ENCODE data around the gene SLC26A1.

SLC26A1 gene

DNA sequence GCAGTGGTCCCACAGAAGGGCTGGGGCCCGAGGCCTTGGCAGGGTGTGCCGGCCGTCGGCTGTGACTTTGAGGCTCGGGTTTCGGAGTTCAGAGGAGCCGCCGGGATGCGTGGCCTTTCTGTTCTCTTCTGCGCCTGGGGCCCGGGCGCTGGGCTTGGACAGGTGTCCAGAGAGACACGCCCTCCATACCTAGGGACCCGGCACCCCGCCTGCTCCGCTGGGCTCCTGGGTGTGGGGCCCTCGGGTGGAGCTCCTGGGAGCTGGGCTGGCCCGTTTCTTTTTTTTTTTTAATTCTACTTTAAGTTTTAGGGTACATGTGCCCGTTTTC, 29.5 kb upstream of the SLC26A1 start:
- no peak overlapping the region for H3K9ac ChIP-seq (ENCODE audit: low read depth, low read length)
- H3K36me3 ChIP-seq (ENCODE audit: insufficient read depth, low read length): no peaks in the 10 kb centered on the region; the same call in 1 of the 2 replicates
- no peaks in the 10 kb centered on the region for H3K9me3 ChIP-seq (ENCODE audit: control insufficient read depth, insufficient read depth, low read length)
- H3K4me1 ChIP-seq (ENCODE audit: insufficient read depth, low read length): peaks cover 14% of the 10 kb centered on the region

DNA sequence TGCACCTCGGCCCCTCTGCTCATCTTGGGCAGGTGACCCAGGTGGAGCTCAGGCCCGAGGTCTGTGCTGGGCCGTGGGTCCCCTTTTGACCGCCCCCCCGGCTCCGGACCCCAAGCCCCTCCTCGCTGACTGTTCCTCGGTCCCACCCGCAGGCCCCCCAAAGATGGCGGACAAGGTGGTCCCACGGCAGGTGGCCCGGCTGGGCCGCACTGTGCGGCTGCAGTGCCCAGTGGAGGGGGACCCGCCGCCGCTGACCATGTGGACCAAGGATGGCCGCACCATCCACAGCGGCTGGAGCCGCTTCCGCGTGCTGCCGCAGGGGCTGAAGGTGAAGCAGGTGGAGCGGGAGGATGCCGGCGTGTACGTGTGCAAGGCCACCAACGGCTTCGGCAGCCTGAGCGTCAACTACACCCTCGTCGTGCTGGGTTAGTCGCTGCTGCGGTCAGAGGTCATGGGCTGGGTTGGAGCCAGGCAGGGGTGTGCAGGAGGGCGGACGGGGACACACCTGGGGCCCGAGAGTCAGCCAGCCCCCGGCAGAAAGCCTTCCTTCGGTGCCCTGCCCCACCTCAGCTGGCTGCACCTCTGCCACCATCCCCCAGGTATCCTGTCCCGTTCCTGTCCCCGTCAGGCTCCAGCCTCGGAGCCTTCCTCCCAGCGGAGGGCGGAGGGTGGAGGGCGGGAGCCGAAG, 29.0 kb upstream of the SLC26A1 start:
- no peaks in the 10 kb centered on the region; the same call in 1 of the 2 replicates for H3K36me3 ChIP-seq (ENCODE audit: insufficient read depth, low read length)
- no peaks in the 10 kb centered on the region for H3K9me3 ChIP-seq (ENCODE audit: control insufficient read depth, insufficient read depth, low read length)
- H3K9ac ChIP-seq (ENCODE audit: low read depth, low read length): no peak overlapping the region
- peaks cover 11% of the 10 kb centered on the region for H3K4me1 ChIP-seq (ENCODE audit: insufficient read depth, low read length)

DNA sequence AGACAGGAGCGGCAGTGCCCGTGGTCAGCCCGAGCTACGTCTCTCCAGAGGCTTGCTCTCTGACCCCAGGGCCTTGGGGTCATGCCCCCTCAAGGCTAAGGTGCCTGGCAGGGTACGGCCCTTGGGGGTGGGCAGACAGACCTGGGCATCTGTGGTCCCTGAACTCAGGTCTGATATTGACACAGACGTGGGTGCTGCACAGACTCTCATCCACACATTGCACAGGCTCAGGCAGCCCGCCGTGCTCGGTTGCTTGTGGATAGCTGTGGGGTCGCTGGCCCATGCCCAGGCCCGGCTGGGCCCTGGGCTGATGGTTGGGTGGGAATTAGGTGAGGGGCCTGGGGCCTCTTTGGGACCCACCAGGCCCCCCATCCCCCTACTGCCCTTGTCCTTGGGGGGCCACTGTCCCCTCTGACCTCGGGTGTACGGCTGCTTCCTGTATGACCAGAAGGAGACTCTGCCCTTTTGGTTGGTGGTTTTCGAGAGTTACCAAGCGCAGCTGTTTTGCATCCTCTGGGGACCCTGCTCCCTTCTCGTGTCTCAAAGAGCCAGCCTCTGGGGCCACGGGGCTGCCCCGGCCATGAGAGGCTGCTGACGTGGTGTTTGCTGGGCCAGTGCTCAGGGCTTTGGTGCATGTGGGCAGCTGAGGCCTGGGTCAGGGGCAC, 28.3 kb upstream of the SLC26A1 start:
- Histone ChIP-seq H3K9ac (ENCODE audit: low read depth, low read length) (no peak overlapping the region), H3K36me3 (ENCODE audit: insufficient read depth, low read length) (no peaks in the 10 kb centered on the region; the same call in 1 of the 2 replicates), H3K4me1 (ENCODE audit: insufficient read depth, low read length) (peaks cover 11% of the 10 kb centered on the region), H3K9me3 (ENCODE audit: control insufficient read depth, insufficient read depth, low read length) (no peaks in the 10 kb centered on the region)

DNA sequence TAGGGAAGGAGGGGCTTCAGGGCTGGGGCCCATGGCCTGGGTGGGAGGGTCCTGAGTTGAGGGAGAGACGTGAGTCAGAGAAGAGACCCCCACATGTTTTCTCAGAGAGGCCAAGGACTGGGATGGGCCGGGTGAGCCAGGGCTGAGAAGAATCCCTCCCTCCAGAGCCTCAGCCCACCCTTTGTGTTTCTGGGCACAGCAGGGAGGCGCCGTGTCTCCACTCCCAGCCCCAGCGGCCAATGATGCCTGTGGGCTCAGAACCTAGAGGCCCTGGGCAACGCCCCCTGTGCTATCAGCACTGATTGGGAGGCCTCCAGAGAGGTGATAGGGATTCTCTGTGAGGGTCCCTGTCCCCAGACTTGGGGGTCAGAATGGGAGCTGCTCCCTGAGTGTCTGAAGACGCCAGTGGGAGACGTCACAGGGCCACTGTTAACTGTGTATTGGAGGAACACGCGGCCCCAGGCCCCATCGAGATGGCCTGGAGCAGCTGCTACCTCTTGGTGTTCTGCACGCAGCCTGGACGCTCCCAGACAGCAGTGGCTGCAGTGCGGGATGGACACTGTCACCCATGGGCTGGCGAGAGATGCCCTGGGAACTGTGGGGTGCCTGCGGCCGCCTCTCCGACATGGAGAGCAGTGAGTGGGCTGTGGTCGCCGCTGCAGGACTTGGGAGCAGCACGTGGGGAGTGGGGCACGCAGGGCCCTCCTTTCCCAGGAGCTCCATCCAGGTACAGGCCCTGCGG, 26.7 kb upstream of the SLC26A1 start:
- Histone ChIP-seq H3K36me3 (ENCODE audit: insufficient read depth, low read length) (no peaks in the 10 kb centered on the region; the same call in 1 of the 2 replicates), H3K9ac (ENCODE audit: low read depth, low read length) (no peak overlapping the region), H3K9me3 (ENCODE audit: control insufficient read depth, insufficient read depth, low read length) (no peaks in the 10 kb centered on the region), H3K4me1 (ENCODE audit: insufficient read depth, low read length) (peaks cover 11% of the 10 kb centered on the region)

DNA sequence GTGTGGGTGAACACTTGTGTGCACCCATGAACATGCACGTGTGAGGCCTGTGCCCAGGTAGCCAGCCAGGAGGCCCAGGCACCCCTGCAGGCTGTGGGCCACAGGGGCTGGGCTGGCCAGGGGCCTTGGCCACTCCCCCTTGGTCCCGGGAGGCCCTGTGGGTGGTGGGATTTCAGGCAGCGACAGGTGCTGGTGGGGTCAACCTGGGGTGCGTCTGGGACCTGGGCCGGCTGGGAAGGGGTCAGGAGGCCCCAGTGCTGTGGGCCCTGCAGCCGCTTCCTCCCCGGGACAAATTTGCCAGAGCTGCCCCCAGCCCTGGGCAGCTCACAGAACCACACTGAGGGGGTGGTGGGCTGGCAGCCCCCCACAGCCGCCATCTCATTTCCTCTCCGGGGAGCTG, 26.1 kb upstream of the SLC26A1 start:
- Histone ChIP-seq H3K4me1 (ENCODE audit: insufficient read depth, low read length) (peaks cover 11% of the 10 kb centered on the region), H3K36me3 (ENCODE audit: insufficient read depth, low read length) (no peaks in the 10 kb centered on the region), H3K9me3 (ENCODE audit: control insufficient read depth, insufficient read depth, low read length) (no peaks in the 10 kb centered on the region), H3K9ac (ENCODE audit: low read depth, low read length) (no peak overlapping the region)

DNA sequence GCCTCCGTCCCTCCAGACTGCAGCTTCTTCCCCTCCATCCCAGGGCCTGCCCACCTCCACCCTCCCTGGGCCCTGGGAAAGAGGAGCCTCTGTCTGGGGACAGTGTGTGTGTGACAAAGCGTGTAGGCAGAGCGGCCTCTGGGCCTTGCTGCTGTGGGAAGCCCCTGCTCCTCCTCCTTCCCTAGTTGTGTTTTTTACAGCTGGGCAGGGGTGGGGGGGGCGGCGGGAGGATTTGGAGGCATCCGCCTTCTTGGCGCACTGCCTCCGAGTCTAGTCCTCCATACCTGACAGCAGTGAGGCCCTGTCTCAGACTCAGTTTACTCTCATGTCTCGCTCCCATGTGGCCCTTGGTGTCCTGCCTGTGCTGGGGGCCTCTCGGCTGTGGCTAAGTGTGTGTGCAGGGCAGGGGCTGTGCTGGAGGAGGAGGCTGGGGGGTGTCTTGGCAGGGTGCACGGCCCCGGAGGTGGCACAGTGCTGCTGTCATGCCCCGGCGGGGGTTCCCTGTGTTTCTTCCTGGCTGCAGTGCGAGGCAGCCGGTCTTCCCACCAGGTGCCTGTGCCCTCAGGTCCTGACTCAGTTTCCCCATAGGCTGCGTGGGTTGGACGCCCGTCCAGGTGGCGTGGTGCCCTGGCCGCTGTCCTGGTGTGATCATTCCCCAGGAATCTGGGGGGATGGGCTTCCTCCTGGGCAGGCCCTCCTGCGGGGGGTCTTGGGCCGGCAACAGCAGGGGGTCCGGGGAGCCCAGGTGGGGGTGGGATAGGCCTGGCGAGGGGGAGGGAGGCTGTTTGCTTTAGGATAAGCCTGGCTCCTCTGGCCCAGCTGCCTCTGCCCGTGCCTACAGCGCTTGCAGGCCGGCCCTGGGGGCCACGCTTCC, 25.2 kb upstream of the SLC26A1 start:
- H3K4me1 ChIP-seq (ENCODE audit: insufficient read depth, low read length): peaks cover 11% of the 10 kb centered on the region
- no peak overlapping the region for H3K9ac ChIP-seq (ENCODE audit: low read depth, low read length)
- H3K36me3 ChIP-seq (ENCODE audit: insufficient read depth, low read length): no peaks in the 10 kb centered on the region
- H3K9me3 ChIP-seq (ENCODE audit: control insufficient read depth, insufficient read depth, low read length): no peaks in the 10 kb centered on the region

DNA sequence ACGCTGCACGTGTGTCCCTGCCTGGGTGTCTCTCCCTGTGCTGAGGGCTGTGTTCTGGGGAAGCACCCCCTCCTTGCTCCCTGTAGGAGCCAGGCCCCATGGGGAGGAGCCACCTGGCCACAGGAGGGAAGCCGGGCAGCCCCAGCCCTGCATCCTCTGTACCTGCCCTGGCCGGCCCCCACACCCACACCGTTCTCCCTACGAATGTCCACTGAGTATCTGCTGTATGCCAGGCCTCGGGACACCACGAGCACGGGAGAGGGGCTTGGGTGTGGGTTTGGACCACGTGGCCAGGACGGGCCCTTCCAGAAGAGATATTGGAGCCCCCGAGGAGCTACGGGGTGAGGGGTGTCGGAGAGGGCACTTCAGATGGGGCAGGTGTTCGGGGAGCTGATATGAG, 24.5 kb upstream of the SLC26A1 start:
- H3K4me1 ChIP-seq (ENCODE audit: insufficient read depth, low read length): peaks cover 11% of the 10 kb centered on the region
- H3K9me3 ChIP-seq (ENCODE audit: control insufficient read depth, insufficient read depth, low read length): no peaks in the 10 kb centered on the region
- no peaks in the 10 kb centered on the region for H3K36me3 ChIP-seq (ENCODE audit: insufficient read depth, low read length)
- H3K9ac ChIP-seq (ENCODE audit: low read depth, low read length): no peak overlapping the region

DNA sequence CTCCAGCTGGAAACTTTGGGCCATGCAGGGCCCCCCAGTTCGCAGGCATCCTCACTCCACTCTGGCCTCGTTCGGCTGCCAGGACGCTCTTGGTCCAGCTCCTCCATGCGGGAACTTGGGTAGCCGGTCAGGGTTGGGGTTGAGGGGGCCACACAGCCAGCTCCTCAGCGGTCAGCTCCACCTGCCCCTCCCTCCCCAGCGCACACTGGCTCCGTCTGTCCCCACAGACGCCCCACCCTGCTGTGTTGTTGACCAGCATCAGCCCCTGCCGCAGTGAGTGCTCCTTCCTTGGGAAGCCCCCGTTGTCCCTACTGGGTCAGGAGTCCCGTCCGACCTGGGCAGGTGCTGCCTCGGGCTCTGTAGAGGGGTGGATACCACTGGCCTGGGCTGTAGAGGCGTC, 24.0 kb upstream of the SLC26A1 start:
- Histone ChIP-seq H3K9ac (ENCODE audit: low read depth, low read length) (no peak overlapping the region), H3K4me1 (ENCODE audit: insufficient read depth, low read length) (peaks cover 11% of the 10 kb centered on the region), H3K9me3 (ENCODE audit: control insufficient read depth, insufficient read depth, low read length) (no peaks in the 10 kb centered on the region), H3K36me3 (ENCODE audit: insufficient read depth, low read length) (no peaks in the 10 kb centered on the region)

DNA sequence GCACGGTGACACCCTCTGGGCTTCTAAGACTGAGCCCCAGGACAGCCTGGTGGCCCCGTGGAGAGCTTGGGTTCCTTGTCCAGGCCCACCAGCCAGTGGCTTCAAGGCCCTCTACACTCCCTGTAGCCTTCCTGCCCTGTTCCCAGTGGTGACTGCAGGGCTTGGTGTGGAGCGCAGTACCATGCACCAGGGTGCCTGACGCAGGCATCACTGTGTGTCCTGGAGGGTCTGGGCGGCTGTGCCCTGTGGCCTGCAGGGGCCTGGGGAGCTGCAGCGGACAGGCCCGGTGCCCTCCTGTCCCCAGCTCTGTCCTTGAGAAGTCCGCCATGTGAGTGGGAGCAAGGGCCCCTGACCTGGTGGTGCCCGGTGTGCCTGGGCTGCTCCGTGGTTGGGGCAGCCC, 22.5 kb upstream of the SLC26A1 start:
- no peaks in the 10 kb centered on the region for H3K9me3 ChIP-seq (ENCODE audit: control insufficient read depth, insufficient read depth, low read length)
- H3K9ac ChIP-seq (ENCODE audit: low read depth, low read length): no peak overlapping the region
- peaks cover 11% of the 10 kb centered on the region for H3K4me1 ChIP-seq (ENCODE audit: insufficient read depth, low read length)
- H3K36me3 ChIP-seq (ENCODE audit: insufficient read depth, low read length): no peaks in the 10 kb centered on the region

DNA sequence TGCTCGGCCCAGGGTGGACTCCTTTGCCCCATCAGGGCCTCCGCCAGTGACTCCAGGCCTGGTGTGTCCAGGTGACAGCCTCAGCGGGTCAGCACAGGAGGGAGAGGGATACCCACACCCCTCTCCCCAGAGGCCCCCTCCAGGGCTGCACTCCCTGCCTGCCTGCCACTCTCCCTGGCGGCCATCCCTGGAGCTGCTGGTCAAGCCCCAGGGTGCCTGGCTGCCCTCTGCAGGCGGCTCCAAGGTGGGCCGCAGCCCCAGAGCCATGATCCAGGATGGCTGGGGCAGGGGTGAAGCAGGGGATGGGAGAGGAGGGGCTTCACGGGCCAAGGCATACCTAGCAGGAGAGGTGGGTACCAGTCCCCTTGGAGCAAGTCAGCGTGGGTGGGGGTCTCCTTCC, 22.0 kb upstream of the SLC26A1 start:
- Histone ChIP-seq H3K9me3 (ENCODE audit: control insufficient read depth, insufficient read depth, low read length) (no peaks in the 10 kb centered on the region), H3K9ac (ENCODE audit: low read depth, low read length) (no peak overlapping the region), H3K4me1 (ENCODE audit: insufficient read depth, low read length) (peaks cover 11% of the 10 kb centered on the region), H3K36me3 (ENCODE audit: insufficient read depth, low read length) (no peaks in the 10 kb centered on the region)

DNA sequence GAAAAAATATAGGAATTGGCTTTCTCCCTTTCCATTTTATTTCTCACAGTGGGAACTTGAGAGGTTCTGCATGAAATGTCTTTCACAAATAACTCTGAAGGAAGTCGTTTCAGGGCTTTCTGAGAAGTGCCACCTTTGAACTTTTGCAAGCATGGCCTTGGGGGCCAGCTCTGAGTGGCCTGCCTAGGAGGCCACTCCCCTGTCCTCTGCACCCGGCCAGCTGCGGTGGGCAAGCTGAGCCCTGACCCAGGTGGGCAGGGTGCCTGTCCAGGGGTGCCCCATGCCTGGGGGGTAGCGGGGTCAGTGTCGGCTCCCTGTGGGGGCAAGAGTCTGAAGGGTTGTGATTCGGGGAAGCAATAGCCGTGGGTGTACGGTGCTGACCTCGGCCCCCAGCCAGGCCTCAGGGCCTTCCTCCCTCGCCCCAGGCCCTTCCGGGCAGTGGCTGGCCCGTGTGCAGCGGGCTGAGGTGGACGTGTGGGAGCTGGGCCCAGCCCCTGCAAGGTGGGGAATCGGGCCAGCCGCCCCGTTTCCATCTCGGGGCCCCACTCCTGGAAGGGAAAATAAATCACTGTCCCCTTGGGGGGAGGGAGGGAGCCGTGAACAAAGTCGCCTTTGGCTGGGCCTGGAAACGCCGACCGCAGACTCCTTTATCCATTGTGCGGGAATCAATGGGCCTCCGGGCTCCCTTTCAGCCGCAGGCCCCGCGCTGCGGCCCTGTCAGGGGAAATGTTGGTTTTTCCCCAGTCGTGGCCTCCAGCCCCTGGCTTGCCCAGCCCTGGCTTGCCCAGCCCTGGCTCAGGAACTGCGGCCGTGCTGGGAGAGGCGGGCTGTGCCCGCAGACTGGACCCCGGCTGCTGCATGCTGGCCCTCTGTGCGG, 21.3 kb upstream of the SLC26A1 start:
- Histone ChIP-seq H3K9ac (ENCODE audit: low read depth, low read length) (no peak overlapping the region), H3K4me1 (ENCODE audit: insufficient read depth, low read length) (peaks cover 11% of the 10 kb centered on the region), H3K9me3 (ENCODE audit: control insufficient read depth, insufficient read depth, low read length) (no peaks in the 10 kb centered on the region), H3K36me3 (ENCODE audit: insufficient read depth, low read length) (no peaks in the 10 kb centered on the region)

DNA sequence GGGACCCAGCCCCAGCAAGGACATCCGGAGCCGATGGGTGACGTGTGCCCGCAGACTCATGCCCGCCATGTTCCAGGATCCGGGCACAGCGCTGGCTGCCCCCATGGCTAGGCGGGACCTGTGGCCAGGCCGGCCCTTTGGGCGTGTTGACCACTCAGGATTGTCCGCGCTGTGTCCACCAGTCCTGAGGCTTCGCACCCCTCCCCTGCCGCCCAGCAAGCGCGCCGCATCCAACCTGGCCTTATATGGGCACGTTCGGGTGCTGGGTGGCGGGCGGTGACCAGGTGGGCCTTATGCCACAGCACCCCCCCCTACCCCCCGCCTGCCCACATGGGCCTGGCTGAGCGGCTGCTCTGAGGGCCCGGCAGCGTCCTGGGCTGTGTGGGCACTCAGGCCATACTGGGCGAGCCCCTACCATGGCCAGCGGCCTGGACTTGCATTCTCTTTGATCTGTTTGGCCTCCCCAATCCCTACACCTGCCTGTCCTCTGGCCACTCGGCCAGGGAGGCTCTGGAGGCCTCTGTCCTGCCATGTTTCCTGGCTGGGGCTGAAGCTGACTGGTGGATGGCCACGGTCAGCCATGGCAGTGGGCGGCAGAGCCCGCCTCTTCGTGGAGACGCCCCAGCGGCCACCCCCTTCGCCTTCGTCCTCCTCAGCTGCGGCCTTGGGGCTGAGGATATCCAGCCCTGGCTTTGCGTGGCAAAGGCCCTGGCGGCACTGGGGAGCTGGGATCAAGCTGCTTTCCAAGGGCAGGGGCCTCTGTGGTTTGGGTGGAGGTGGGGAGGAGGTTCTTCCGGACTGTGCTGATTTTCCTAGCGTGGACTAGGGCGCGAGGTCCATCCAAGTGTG, 20.2 kb upstream of the SLC26A1 start:
- H3K36me3 ChIP-seq (ENCODE audit: insufficient read depth, low read length): no peaks in the 10 kb centered on the region

More for the DNA sequence above, 20.2 kb upstream of the SLC26A1 start:
- H3K9me3 ChIP-seq (ENCODE audit: control insufficient read depth, insufficient read depth, low read length): no peaks in the 10 kb centered on the region
- H3K9ac ChIP-seq (ENCODE audit: low read depth, low read length): no peak overlapping the region
- peaks cover 3% of the 10 kb centered on the region; the same call in 1 of the 2 replicates for H3K4me1 ChIP-seq (ENCODE audit: insufficient read depth, low read length)

All from ES-I3 (cell line).